Measurements from ENCODE around the gene PITPNB. TPM values are rescaled to one million over a fixed set of nuclear protein-coding genes. Genes with fewer than 3 reads are reported as not detected.
A peak's percentile ranks its signal among the peaks of the same experiment; 100 is the strongest.

PITPNB gene
- total and polyA plus RNA-seq, 11 donors: 13.6 to 84.7 (median 46.7) TPM

DNA sequence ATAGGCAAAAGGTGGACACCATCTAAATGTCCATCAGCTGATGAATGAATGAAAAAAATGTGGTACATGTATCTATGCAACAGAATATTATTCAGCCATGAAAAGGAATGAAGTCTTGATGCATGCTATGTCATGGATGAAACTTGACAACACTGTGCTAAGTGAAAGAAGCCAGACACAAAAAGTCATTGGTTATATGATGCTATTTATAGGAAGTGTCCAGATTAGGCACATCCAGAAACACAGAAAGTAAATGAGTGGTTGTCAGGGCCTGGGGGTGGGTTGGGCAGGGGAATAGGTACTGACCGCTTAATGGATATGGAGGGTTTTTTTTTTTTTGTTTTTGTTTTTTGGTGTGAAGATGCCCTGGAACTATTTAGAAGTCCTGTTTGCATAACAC lies 95.8 kb downstream of the PITPNB start:
- intact Hi-C loops (cut with DNase I): no loop called here
- H3K4me1 ChIP-seq: peaks cover 0 to 7% (median 0%) of the 10 kb centered on the region in 12 donors
- TF ChIP-seq POLR2A (IDR thresholded peaks at IDR 0.05): no peak
- TF ChIP-seq, protein P1, sequence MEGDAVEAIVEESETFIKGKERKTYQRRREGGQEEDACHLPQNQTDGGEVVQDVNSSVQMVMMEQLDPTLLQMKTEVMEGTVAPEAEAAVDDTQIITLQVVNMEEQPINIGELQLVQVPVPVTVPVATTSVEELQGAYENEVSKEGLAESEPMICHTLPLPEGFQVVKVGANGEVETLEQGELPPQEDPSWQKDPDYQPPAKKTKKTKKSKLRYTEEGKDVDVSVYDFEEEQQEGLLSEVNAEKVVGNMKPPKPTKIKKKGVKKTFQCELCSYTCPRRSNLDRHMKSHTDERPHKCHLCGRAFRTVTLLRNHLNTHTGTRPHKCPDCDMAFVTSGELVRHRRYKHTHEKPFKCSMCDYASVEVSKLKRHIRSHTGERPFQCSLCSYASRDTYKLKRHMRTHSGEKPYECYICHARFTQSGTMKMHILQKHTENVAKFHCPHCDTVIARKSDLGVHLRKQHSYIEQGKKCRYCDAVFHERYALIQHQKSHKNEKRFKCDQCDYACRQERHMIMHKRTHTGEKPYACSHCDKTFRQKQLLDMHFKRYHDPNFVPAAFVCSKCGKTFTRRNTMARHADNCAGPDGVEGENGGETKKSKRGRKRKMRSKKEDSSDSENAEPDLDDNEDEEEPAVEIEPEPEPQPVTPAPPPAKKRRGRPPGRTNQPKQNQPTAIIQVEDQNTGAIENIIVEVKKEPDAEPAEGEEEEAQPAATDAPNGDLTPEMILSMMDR (IDR thresholded peaks at IDR 0.05): no peak
- 25 to 68% (median 61%) methylated on average over 1 of the region's 1 CpG for WGBS, 4 donors
- no peaks in the 10 kb centered on the region for H3K36me3 ChIP-seq
- no peaks in the 10 kb centered on the region for H3K27me3 ChIP-seq
- peaks cover 0 to 8% (median 0%) of the 10 kb centered on the region in 12 donors for H3K9me3 ChIP-seq
- no peak overlapping the region for H3K4me3 ChIP-seq
- H3K27ac ChIP-seq: no peak overlapping the region
- no peak for DNase-seq
- peak; percentile 14 to 75 (median 68) for ATAC-seq

DNA sequence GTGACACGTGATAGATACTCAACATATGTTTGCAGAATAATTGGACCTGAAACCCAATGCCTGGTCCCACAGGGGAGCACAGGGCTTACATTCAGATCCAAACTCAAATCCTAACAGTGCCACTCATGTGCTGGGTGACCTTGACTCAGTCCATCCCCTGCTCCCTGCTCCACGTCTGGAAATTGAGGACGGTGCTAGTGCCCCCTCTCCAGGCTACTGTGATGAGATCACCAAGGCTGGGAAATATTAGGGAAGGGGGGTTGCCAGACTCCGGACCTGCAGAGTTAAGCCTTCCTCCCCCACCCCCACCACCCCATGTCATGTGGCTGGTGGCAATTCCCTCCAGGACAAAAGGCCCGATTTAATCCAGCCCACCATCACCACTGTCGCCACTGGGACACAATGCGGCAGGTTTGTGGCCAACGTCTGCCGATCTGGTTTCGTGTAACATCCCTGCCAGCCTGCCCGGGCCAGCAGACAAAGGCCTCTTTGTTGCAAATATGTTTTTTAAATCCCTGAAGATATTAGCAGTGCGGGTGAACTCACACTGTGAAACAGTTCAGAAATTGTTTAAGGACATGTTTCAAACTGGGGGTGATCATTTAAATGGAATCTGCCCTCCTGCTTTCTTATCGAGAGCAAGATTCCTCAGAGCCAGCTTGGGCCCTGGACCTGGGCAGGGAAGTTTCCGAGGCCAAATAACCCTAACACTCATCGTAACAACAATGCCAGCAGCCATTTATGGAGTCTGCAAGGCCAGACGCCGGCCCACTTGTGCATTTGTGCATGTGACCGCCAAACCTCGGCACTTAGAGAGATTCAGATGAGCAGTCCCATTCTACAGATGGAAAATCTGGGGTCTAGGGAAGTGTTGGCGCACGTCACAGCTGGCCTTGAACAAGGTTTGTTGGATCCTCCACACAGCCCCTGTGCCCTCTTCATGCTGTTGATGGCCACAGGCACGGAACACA lies 97.9 kb downstream of the PITPNB start:
- H3K4me3 ChIP-seq: no peak overlapping the region
- peaks cover 0 to 8% (median 0%) of the 10 kb centered on the region in 12 donors for H3K9me3 ChIP-seq
- TF ChIP-seq, protein P1 (IDR thresholded peaks at IDR 0.05): no peak
- 70 to 79% (median 73%) methylated on average over 22 of the region's 22 CpGs for WGBS, 4 donors
- H3K27me3 ChIP-seq: no peaks in the 10 kb centered on the region
- ATAC-seq (peak in 1 of 4 donors; percentile 26), DNase-seq (peak in 1 of 5 donors; percentile 48)
- H3K4me1 ChIP-seq: no peaks in the 10 kb centered on the region
- no peak overlapping the region for H3K27ac ChIP-seq
- intact Hi-C loops (cut with DNase I): no loop called here
- H3K36me3 ChIP-seq: no peaks in the 10 kb centered on the region

DNA sequence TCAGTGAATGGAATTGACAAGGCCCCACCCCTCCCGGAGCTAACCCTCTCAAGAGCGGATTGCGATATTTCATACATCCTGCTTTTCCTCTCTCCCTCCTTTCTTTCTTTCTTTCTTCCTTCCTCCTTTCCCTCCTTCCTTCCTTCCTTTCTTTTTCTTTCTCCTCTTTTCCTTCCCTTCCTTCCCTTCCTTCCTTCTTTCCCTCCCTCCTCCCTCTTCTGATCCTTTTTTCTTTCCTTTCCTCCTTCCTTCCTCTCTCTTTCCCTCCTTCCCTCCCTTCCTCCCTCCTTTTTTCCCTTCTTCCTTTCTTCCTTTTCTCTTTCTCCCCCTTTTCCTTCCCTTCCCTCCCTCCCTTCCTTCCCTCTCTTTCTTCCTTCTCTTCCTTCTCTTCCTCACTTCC lies 102.5 kb downstream of the PITPNB start:
- Histone ChIP-seq H3K4me3 (no peak overlapping the region), H3K27ac (no peak overlapping the region), H3K4me1 (no peaks in the 10 kb centered on the region), H3K36me3 (no peaks in the 10 kb centered on the region), H3K9me3 (peaks cover 0 to 8% (median 0%) of the 10 kb centered on the region in 12 donors), H3K27me3 (no peaks in the 10 kb centered on the region)
- no peak for ATAC-seq
- TF ChIP-seq POLR2A (IDR thresholded peaks at IDR 0.05): no peak
- TF ChIP-seq, protein P1 (IDR thresholded peaks at IDR 0.05): no peak
- DNase-seq: no peak
- WGBS, 4 donors: 77 to 83% (median 79%) methylated on average over 3 of the region's 3 CpGs
- intact Hi-C loops (cut with DNase I): loop anchor here in 2 of 10 donors (10.0 kb wide), 2 partner anchors 712 to 1142 kb away; no protein-coding TSS in a partner anchor

DNA sequence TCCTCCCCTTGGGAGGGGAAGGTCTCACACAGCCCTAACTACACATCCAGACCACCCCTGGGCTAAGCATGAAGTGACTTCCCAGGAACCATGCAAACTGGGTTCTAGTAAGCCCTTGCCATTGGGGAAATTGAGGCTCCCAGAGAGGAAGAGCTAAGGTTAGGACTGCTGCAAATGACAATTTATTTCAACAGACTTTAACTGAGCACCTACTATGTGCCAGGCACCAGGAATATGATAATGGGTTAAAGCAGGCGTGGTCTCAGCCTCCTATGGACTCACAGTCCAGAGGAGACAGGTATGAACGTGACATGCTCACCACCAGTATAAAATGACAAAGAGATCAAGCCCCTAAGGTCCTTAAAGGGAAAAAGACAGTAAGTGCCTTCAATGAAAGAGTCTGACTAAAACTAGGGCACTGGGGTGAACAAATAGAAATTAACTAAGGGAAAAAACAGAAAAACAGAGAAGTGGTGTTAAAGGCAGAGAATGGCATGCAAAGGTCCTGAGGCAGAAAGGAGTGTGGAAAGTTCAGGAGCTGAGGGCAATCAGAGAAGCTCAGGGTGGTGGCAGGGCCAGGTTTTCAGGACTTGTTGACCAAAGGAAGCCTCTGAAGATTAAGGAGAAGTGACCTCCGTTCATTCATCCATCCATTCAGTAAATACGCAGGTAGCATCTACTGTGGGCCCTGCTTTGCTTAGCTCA lies 103.1 kb downstream of the PITPNB start:
- Histone ChIP-seq H3K9me3 (peaks cover 0 to 8% (median 0%) of the 10 kb centered on the region in 12 donors), H3K27ac (no peak overlapping the region), H3K4me1 (peaks cover 0 to 4% (median 0%) of the 10 kb centered on the region in 12 donors), H3K36me3 (no peaks in the 10 kb centered on the region), H3K27me3 (no peaks in the 10 kb centered on the region), H3K4me3 (no peak overlapping the region)
- 87 to 92% (median 89%) methylated on average over 4 of the region's 4 CpGs for WGBS, 4 donors
- intact Hi-C loops (cut with DNase I): loop anchor here in 2 of 10 donors (10.0 kb wide), 2 partner anchors 711 to 1141 kb away; no protein-coding TSS in a partner anchor
- ATAC-seq: no peak
- DNase-seq: no peak
- TF ChIP-seq POLR2A (IDR thresholded peaks at IDR 0.05): no peak
- TF ChIP-seq, protein P1 (IDR thresholded peaks at IDR 0.05): no peak
